Hepatocyte (in vitro differentiated cells): ENCODE results near the gene OPCML.

Source experiments
- EZH2 ChIP-seq: fragments of 200-600 bp; sonication (generic); IDR thresholded peaks from 2 replicates; pipeline ENCODE4 v1.6.1; 2016; ENCODE audit warnings: antibody characterized with exemption, mild to moderate bottlenecking, borderline replicate concordance
- TF ChIP-seq, protein P1 (sequence below): fragments of 200-600 bp; sonication (generic); IDR thresholded peaks from 2 replicates; pipeline ENCODE4 v1.5.1; 2016; ENCODE audit warnings: antibody characterized with exemption, mild to moderate bottlenecking; ENCODE audit not compliant: poor library complexity

DNA sequence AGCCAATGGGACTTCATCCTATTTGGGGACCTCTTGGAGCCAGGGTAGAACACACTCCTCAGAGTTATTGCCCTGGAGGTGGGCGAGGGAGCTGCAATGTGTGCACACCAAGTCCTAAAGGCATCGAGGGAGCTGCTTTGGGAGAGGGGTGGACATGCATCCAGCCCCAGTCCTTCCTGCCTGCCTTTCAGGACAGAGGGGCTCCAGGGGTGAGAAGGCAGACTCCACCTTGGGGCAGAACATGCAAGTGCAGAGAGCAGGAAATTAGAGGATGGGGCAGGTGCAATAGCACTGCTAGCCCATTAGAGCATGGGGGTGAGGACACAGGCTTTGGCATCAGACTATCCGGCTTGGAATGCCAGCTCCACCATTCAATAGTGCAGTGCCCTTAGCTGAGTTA lies 288.5 kb downstream of the OPCML start:
- TF ChIP-seq, protein P1, sequence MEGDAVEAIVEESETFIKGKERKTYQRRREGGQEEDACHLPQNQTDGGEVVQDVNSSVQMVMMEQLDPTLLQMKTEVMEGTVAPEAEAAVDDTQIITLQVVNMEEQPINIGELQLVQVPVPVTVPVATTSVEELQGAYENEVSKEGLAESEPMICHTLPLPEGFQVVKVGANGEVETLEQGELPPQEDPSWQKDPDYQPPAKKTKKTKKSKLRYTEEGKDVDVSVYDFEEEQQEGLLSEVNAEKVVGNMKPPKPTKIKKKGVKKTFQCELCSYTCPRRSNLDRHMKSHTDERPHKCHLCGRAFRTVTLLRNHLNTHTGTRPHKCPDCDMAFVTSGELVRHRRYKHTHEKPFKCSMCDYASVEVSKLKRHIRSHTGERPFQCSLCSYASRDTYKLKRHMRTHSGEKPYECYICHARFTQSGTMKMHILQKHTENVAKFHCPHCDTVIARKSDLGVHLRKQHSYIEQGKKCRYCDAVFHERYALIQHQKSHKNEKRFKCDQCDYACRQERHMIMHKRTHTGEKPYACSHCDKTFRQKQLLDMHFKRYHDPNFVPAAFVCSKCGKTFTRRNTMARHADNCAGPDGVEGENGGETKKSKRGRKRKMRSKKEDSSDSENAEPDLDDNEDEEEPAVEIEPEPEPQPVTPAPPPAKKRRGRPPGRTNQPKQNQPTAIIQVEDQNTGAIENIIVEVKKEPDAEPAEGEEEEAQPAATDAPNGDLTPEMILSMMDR, result no peak
- no peak for TF ChIP-seq EZH2
